Fibroblast of mammary gland (primary cell): ENCODE data around the gene CAPN8.

Experiments used
- DNase-seq: peaks from one replicate; pipeline ENCODE4 v3.0.0-alpha.2; 2010; ENCODE audit warnings: low read depth
- H3K4me3 ChIP-seq: 2 replicates; pipeline ENCODE4 v1.5.1; 2011; ENCODE audit warnings: low read depth, mild to moderate bottlenecking, low read length, moderate library complexity; ENCODE audit not compliant: control insufficient read depth
- CTCF ChIP-seq: conservative IDR thresholded peaks from 2 replicates; pipeline ENCODE4 v1.5.1; 2011; ENCODE audit warnings: low read depth, low read length, inconsistent platforms; ENCODE audit not compliant: control insufficient read depth, insufficient read depth

CAPN8 gene

GRCh38 chr1:223620297-223620897, 45.1 kb downstream of the CAPN8 start:
- no peak for TF ChIP-seq CTCF
- DNase-seq, result no peak
- no peak overlapping the region for H3K4me3 ChIP-seq

GRCh38 chr1:223618680-223619079, 46.8 kb downstream of the CAPN8 start:
- DNase-seq, result no peak
- no peak overlapping the region for H3K4me3 ChIP-seq
- no peak for TF ChIP-seq CTCF

GRCh38 chr1:223617323-223618070, 48.0 kb downstream of the CAPN8 start:
- peak; percentile 4 for DNase-seq
- no peak for TF ChIP-seq CTCF
- H3K4me3 ChIP-seq, result no peak overlapping the region

GRCh38 chr1:223616586-223616985, 48.9 kb downstream of the CAPN8 start:
- no peak for DNase-seq
- no peak overlapping the region for H3K4me3 ChIP-seq
- no peak for TF ChIP-seq CTCF

- no peak for TF ChIP-seq CTCF
- no peak overlapping the region for H3K4me3 ChIP-seq
- DNase-seq, result no peak
Observed at GRCh38 chr1:223611936-223612335, 53.6 kb downstream of the CAPN8 start.

GRCh38 chr1:223609977-223610376, 55.5 kb downstream of the CAPN8 start:
- no peak for DNase-seq
- no peak overlapping the region for H3K4me3 ChIP-seq
- no peak for TF ChIP-seq CTCF

GRCh38 chr1:223609066-223609465, 56.4 kb downstream of the CAPN8 start:
- no peak overlapping the region for H3K4me3 ChIP-seq
- TF ChIP-seq CTCF, result no peak
- no peak for DNase-seq
